ENCODE data around the gene DISC1. TPM values are rescaled to one million over a fixed set of nuclear protein-coding genes. Genes with fewer than 3 reads are reported as not detected.

The DISC1 gene
- total and polyA plus RNA-seq, 2 donors (not counting 3 experiments of a cell fraction or from before 2014, with no cell fraction given): 3.3 to 14.7 TPM

DNA sequence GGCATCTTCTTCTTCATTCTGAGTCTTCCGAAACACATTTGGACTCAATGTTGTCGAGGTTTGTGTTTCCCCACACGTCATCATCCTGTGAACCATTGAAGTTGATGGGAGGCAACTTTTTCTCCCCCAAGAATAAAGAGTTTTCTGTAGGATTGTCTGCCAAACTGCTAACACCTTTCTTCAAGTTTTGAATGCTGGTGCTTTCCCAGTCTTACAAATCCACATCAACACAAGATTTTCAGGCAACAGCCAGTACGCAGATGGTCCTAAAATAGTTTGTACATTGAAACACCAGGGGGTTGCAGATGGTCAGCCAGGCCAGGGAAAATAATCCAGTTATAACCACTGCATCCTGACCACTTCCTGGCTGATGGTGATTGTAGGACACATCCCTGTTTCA lies 187.9 kb downstream of the DISC1 start:
- CTCF ChIA-PET: interaction anchor here (0.8 kb wide), 1 partner anchor 60 kb away, joined by 3 read pairs; no protein-coding TSS in a partner anchor
- H4K20me1 ChIP-seq (replicated peaks; ENCODE audit: control insufficient read depth, extremely low read depth, insufficient read depth, low read length): no peaks in the 10 kb centered on the region
- peak overlapping the region; percentile 15 for H2AFZ ChIP-seq (ENCODE audit: low read depth, low read length)
- intact Hi-C loops (cut with micrococcal nuclease) (loop anchor here (1.0 to 5.0 kb wide), 2 partner anchors 13 to 48 kb away; no protein-coding TSS in a partner anchor), dilution Hi-C loops (cut with MboI; ENCODE audit: extremely low pct_ligation_motif_present, low sequenced_read_pairs) (no loop called here)
- no peaks in the 10 kb centered on the region for H3K9me3 ChIP-seq (replicated peaks; ENCODE audit: control insufficient read depth, insufficient read depth, low read length)
- no peaks in the 10 kb centered on the region for H3K36me3 ChIP-seq (ENCODE audit: control insufficient read depth in 2 of 2, extremely low read depth in 1 of 2, insufficient read depth in 2 of 2, low read length in 2 of 2)
- POLR2A ChIA-PET: no interaction called here
- TF ChIP-seq POLR2AphosphoS5 (IDR thresholded peaks at IDR 0.05; ENCODE audit: insufficient read depth, low read depth, low read length) (no peak), GATA2 (IDR thresholded peaks at IDR 0.05; ENCODE audit: insufficient read depth, insufficient read length, low read depth, low read length) (no peak), POLR2A (IDR thresholded peaks at IDR 0.05; ENCODE audit: low read depth, low read length) (no peak), FOS (IDR thresholded peaks at IDR 0.05; ENCODE audit: borderline replicate concordance, insufficient read depth, low read length) (no peak), MYC (IDR thresholded peaks at IDR 0.05; ENCODE audit: low read depth, low read length) (no peak), EZH2 (IDR thresholded peaks at IDR 0.05; ENCODE audit: borderline replicate concordance, low read depth, low read length, severe bottlenecking) (no peak), JUN (IDR thresholded peaks at IDR 0.05; ENCODE audit: borderline replicate concordance, insufficient read depth, insufficient read length, low read depth) (no peak)
- TF ChIP-seq, protein P1, sequence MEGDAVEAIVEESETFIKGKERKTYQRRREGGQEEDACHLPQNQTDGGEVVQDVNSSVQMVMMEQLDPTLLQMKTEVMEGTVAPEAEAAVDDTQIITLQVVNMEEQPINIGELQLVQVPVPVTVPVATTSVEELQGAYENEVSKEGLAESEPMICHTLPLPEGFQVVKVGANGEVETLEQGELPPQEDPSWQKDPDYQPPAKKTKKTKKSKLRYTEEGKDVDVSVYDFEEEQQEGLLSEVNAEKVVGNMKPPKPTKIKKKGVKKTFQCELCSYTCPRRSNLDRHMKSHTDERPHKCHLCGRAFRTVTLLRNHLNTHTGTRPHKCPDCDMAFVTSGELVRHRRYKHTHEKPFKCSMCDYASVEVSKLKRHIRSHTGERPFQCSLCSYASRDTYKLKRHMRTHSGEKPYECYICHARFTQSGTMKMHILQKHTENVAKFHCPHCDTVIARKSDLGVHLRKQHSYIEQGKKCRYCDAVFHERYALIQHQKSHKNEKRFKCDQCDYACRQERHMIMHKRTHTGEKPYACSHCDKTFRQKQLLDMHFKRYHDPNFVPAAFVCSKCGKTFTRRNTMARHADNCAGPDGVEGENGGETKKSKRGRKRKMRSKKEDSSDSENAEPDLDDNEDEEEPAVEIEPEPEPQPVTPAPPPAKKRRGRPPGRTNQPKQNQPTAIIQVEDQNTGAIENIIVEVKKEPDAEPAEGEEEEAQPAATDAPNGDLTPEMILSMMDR (IDR thresholded peaks at IDR 0.05; ENCODE audit: extremely low read depth in 1 of 2, insufficient read depth in 1 of 2, low read depth in 1 of 2, low read length in 2 of 2): no peak
- TF ChIP-seq, protein P2, sequence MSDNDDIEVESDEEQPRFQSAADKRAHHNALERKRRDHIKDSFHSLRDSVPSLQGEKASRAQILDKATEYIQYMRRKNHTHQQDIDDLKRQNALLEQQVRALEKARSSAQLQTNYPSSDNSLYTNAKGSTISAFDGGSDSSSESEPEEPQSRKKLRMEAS (IDR thresholded peaks at IDR 0.05; ENCODE audit: insufficient read depth, insufficient read length): no peak
- H3K79me2 ChIP-seq (ENCODE audit: control insufficient read depth, insufficient read depth, low read length): no peaks in the 10 kb centered on the region
- H3K27ac ChIP-seq (ENCODE audit: insufficient read depth, low read depth, low read length): peak overlapping the region; percentile 50
- peak overlapping the region; percentile 34 for H3K9ac ChIP-seq (replicated peaks; ENCODE audit: extremely low read depth, insufficient read depth, low read length)
- H3K4me3 ChIP-seq (replicated peaks in 1 of 3; ENCODE audit: insufficient read depth in 1 of 3, low read depth in 1 of 3, low read length in 3 of 3): no peak overlapping the region
- no peaks in the 10 kb centered on the region for H3K9me1 ChIP-seq (replicated peaks; ENCODE audit: control insufficient read depth, extremely low read depth, insufficient read depth, low read length)
- DNase-seq (ENCODE audit: low read depth, low spot score) (peak; percentile 77), FAIRE-seq (peak; percentile 76)
- no TSS peak for BruUV-seq (replicated peaks)
- peaks cover 18% of the 10 kb centered on the region for H3K4me1 ChIP-seq (ENCODE audit: control insufficient read depth, extremely low read depth, insufficient read depth, low read length)
- peak overlapping the region; percentile 86 for H3K4me2 ChIP-seq (ENCODE audit: insufficient read depth, low read length)
- no peaks in the 10 kb centered on the region for H3K27me3 ChIP-seq (ENCODE audit: control insufficient read depth in 2 of 2, insufficient read depth in 2 of 2, low read length in 2 of 2)
